OCI-LY7 (cell line): Measurements from ENCODE around the gene LIPC.

Experiments used
- EZH2phosphoT487 ChIP-seq: fragments of 200-600 bp; sonication (generic); IDR thresholded peaks from 2 replicates; pipeline ENCODE4 v1.6.1; 2018; ENCODE audit warnings: low read depth, borderline replicate concordance, mild to moderate bottlenecking, mixed run types, antibody characterized with exemption, low read length, moderate library complexity, mixed read lengths
- TF ChIP-seq, protein P1 (sequence below): fragments of 200-600 bp; sonication (generic); conservative IDR thresholded peaks from 2 replicates; pipeline ENCODE4 v1.5.1; 2014; ENCODE audit warnings: mild to moderate bottlenecking, antibody characterized with exemption, low read length, moderate library complexity, mixed read lengths

DNA sequence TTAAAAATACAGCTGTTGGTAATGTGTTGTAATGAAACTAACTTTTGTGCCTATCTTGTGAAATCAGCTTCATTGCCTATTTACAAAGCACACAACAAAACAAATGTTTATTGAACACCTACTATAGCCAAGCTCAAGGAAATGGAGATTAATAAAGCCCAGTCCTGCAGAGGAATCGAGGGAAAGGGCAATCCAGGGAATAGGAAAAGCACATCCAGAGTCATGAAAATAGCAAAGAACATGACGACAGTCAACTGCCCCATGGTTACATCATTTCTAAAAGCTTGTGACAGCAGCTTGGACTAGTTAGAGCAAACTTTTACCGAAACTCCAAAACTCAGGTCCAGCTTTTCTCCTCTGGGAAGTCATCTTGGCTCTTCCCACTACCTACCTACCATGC lies 157.3 kb downstream of the LIPC start:
- TF ChIP-seq, protein P1, sequence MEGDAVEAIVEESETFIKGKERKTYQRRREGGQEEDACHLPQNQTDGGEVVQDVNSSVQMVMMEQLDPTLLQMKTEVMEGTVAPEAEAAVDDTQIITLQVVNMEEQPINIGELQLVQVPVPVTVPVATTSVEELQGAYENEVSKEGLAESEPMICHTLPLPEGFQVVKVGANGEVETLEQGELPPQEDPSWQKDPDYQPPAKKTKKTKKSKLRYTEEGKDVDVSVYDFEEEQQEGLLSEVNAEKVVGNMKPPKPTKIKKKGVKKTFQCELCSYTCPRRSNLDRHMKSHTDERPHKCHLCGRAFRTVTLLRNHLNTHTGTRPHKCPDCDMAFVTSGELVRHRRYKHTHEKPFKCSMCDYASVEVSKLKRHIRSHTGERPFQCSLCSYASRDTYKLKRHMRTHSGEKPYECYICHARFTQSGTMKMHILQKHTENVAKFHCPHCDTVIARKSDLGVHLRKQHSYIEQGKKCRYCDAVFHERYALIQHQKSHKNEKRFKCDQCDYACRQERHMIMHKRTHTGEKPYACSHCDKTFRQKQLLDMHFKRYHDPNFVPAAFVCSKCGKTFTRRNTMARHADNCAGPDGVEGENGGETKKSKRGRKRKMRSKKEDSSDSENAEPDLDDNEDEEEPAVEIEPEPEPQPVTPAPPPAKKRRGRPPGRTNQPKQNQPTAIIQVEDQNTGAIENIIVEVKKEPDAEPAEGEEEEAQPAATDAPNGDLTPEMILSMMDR: no peak
- TF ChIP-seq EZH2phosphoT487: no peak
